CD4-positive, alpha-beta T cell treated with Interleukin-15 for 1 hour (primary cell): ENCODE measurements around the gene OR13A1.
"Not testable (repeated sequence)": the region's sequence is repeated elsewhere in the genome, so short reads cannot be mapped to it uniquely, and the experiment has no call there.

ENCODE experiments used
- DNase-seq: peaks from one replicate; pipeline ENCODE4 v3.0.0-alpha.2; 2020

The OR13A1 gene

GRCh38 chr10:45280113-45280760, 35.2 kb downstream of the OR13A1 start:
- no peak for DNase-seq

GRCh38 chr10:45279682-45280081, 35.7 kb downstream of the OR13A1 start:
- DNase-seq, result no peak

- DNase-seq, result no peak
These were observed 36.4 kb downstream of the OR13A1 start for GRCh38 chr10:45278860-45279498.

- DNase-seq, result not testable (repeated sequence)
These were observed 39.3 kb downstream of the OR13A1 start for GRCh38 chr10:45276146-45276545.

GRCh38 chr10:45274364-45274763, 41.0 kb downstream of the OR13A1 start:
- no peak for DNase-seq

GRCh38 chr10:45267777-45268176, 47.6 kb downstream of the OR13A1 start:
- not testable (repeated sequence) for DNase-seq

- DNase-seq, result no peak
These were observed 49.4 kb downstream of the OR13A1 start for GRCh38 chr10:45265996-45266395.

- no peak for DNase-seq
These were observed 53.5 kb downstream of the OR13A1 start for GRCh38 chr10:45261946-45262345.

GRCh38 chr10:45261243-45261775, 54.1 kb downstream of the OR13A1 start:
- DNase-seq, result no peak

GRCh38 chr10:45260635-45261034, 54.8 kb downstream of the OR13A1 start:
- DNase-seq, result not testable (repeated sequence)

GRCh38 chr10:45259786-45260495, 55.5 kb downstream of the OR13A1 start:
- not testable (repeated sequence) for DNase-seq

- DNase-seq, result no peak
These were observed 57.8 kb downstream of the OR13A1 start for GRCh38 chr10:45257600-45257999.

- DNase-seq, result no peak
These were observed 59.2 kb downstream of the OR13A1 start for GRCh38 chr10:45256246-45256645.

- DNase-seq, result no peak
These were observed 59.7 kb downstream of the OR13A1 start for GRCh38 chr10:45255706-45256105.

GRCh38 chr10:45254892-45255291, 60.5 kb downstream of the OR13A1 start:
- no peak for DNase-seq

GRCh38 chr10:45253183-45253914, 62.1 kb downstream of the OR13A1 start:
- no peak for DNase-seq
